GM12801 (cell line): ENCODE measurements around the gene STMN3.

ENCODE experiments used
- TF ChIP-seq, protein P1 (sequence below): IDR thresholded peaks from one replicate; pipeline ENCODE4 v1.5.1; 2011; ENCODE audit warnings: control low read depth; ENCODE audit not compliant: insufficient read length; ENCODE audit errors: extremely low read depth

STMN3 gene

DNA sequence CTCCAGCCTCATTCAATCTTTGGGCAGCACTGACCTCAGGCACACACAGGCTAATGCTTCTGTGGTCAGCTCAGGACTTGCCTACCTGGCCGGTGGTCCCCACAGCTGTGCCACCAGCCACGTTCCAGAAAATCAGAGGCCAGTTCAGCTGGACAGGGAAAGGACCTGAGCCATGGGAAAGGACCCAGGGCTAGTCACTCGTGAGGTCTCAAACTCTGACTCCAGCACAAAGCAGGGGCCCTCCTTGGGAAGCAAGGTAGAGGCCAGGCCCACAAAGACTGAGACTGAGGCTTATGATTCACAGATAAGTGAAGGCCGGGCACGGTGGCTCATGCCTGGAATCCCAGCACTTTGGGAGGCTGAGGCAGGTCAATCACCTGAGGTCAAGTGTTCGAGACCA is 56.8 kb downstream of the STMN3 start:
- TF ChIP-seq, protein P1, sequence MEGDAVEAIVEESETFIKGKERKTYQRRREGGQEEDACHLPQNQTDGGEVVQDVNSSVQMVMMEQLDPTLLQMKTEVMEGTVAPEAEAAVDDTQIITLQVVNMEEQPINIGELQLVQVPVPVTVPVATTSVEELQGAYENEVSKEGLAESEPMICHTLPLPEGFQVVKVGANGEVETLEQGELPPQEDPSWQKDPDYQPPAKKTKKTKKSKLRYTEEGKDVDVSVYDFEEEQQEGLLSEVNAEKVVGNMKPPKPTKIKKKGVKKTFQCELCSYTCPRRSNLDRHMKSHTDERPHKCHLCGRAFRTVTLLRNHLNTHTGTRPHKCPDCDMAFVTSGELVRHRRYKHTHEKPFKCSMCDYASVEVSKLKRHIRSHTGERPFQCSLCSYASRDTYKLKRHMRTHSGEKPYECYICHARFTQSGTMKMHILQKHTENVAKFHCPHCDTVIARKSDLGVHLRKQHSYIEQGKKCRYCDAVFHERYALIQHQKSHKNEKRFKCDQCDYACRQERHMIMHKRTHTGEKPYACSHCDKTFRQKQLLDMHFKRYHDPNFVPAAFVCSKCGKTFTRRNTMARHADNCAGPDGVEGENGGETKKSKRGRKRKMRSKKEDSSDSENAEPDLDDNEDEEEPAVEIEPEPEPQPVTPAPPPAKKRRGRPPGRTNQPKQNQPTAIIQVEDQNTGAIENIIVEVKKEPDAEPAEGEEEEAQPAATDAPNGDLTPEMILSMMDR = no peak

DNA sequence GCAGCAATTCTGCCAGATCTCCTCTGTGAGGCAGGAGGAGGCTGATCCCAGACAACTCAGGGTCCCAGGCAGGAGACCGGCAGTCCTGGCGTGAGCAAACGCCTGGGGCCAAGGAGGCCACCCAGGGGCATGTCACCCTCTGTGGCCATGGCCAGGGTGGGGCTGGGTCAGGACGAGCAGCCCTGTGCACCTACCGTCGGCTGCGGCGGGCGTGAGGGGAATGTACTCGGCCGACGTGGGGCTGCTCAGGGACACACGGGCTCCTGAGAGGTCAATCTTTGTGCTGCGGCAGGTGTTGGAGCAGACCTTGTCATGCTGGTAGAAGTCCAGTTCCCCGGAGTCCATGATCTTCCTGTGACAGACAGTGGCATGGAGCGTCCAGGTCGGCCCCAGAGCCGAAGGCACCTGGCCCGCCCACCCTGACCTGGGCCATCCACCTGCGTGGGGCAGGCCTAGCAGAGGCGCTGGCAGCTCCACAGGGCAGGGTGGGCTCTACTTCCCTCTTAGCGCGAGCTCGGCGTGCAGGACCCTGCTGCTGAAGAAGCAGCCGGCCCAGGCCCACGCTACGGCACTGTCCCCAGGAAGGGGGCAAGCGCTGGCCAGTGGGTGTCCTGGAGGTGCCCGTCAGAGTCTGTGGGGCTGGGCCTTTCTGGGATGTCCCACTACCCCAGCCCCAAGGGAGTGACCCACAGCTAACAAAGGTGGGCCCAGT is 57.7 kb downstream of the STMN3 start:
- TF ChIP-seq, protein P1 = no peak

DNA sequence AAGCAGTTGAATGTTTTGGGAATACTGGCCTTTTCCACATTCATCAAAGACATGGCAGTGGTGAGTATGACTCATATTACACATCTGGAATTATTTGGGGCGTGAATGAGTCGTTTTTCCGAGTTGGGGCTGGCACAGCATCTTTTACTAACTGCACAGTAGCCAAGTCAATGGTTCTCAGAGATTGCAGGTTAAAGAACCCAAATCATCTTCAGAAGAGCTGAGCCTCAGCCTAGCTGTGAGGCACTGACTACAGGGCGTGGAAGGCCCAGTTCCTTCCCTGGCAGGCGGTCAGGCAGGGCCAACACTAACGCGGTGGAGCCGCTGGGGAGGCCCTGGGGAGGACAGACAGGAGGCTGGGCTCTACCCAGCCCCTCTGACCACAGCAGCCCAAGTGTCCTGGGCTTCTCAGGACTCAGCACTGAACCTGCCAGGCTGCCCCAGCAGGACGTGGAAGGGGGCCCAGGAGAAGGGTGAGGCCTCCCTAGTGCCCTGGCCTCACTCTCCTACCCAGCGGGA is 59.1 kb downstream of the STMN3 start:
- TF ChIP-seq, protein P1 = no peak

DNA sequence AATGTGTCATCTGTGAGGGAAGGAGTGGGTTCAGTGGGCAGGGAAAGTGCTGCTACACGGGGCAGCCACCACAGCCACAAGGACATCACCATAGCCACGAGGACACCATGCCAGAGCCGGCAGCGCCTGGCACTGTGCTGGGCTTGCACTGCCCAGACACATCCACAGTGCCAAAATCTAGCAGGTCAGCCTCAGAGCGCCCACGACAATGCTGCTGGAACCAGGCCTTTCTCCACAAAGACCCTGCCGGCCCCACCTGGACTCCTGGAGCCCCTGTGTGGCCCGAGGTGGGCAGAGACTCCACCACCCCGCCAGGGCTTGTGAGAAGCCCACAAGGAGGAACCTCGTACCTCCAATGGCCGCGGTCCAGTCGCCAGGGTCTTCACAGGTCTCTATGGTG is 60.6 kb downstream of the STMN3 start:
- TF ChIP-seq, protein P1 = no peak

DNA sequence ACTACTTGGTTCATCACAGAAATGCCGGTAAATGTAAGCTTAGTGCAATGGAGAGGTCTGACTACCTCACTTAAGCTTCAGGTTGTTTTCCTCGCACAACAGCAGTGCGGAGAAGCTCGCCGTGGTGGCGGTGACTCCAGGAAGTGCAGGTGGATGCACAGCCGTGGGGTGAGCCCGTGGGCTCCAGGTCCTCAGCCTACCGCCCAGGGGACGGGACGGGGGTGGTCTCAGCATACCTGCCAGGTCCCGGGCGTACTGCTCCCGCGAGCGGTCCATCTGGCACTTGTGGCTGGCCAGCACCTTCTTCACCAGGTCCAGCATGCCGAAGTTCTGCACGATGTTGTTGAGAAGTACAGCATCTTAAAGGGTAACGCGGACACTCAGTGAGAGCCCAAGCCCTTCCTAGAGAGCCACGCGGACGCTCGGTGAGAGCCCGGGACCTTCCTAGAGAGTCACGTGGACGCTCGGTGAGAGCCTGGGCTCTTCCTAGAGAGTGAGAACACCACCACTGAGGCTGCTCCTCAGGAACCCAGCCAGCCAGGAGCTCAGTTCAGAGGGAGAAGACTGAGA is 61.4 kb downstream of the STMN3 start:
- TF ChIP-seq, protein P1 = no peak

DNA sequence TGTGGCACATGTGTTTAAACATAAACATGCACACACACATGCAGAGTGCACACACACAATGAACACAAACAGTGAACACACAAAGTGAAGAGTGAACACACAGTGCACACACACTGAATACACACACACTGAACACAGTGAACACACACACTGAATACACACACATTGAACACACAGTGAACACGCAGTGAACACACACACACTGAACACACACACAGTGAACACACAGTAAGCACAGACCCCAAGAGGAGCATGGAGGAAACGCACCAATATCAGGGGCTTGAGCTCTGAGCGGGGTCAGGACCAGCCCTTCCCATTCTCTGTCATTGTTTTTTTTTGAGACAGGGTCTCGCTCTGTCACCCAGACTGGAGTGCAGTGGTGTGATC is 62.1 kb downstream of the STMN3 start:
- TF ChIP-seq, protein P1 = no peak

DNA sequence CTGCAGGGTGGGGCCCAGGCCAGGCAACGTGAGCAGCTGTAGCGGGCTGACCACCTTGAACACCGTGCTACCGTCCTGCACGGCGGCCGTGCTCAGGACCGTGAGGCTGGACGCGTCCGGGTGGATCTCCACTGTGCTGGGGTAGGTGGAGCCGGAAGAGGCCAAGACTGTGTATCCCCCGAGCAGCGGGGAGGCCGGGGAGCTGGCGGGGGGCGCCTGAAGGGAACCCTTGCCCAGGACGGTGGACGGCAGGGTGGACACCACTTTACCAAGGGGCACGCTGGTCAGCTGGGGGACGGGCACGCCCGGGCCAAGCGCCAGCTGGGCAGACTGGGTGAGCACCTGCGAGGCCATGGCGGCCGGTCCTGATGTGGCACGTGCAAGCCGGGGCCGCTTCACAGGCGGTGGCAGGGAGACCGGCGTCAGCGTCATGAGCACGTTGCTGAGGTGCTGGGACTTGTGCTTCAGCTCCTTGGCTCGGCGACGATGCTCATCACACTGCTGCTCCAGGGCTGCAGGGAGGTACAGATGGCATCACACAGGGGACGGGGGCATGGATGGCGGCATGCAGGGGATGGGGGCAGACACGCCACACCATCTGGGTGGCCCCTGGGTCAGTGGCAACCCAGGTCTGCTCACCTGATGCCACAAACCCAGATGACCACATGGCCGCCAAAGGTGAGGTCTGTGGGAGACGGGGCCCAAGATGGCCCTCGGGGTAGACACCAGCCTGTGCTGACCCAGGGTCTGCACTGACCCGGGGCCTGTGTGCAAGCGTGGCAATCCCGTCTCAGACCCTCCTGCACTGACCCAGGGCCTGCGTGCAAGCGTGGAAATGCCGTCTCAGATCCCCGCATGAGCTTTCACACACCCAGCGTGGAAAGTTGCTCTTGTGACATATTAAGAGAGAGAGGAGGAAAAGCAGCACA is 62.7 kb downstream of the STMN3 start:
- TF ChIP-seq, protein P1 = no peak
